Loucy (cell line): ENCODE data around the gene CHN1.

Source experiments
- CTCF ChIP-seq: fragments of 200-600 bp; sonication (generic); conservative IDR thresholded peaks from 2 replicates; pipeline ENCODE4 v1.5.1; 2014; ENCODE audit warnings: mild to moderate bottlenecking, antibody characterized with exemption, low read length
- EZH2phosphoT487 ChIP-seq: fragments of 200-600 bp; IDR thresholded peaks from 2 replicates; pipeline ENCODE4 v1.6.1; 2018; ENCODE audit warnings: antibody characterized with exemption, mild to moderate bottlenecking, moderate library complexity, borderline replicate concordance

DNA sequence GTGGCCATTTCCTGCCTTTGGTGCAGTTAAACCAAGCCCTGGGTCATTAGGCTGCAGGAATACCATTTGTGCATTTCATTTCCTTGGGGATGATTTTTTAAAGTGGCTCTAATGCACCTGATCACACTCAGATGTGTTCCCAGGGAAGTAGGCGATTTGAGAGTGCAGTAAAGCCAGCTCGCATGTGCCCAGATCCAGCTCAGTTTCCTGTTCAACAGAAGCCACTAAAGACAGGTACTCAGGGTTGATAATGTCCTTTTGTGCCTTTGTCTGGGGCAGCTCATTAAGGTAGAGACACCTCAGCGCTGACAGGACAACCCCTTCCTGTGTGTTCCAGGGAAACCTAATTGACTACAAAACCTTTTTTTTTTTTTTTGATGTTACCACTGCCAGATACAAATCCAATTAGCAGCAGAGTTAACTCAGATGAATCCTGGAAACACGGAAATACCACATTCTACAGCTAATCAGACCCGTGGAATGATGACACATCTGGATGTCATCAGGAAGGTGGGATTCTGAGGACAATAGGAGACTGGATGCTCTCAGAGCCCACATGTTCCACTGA is 225.7 kb downstream of the CHN1 start:
- TF ChIP-seq CTCF (no peak), EZH2phosphoT487 (no peak)
